Osteoblast (primary cell): Measurements from ENCODE around the gene CTNNA2. TPM values are rescaled to one million over a fixed set of nuclear protein-coding genes. Genes with fewer than 3 reads are reported as not detected.

Experiments
- DNase-seq: peaks from one replicate; pipeline ENCODE4 v3.0.0; 2011; ENCODE audit warnings: low spot score, mixed read lengths; ENCODE audit not compliant: insufficient read length; ENCODE audit errors: missing footprints
- H2AFZ ChIP-seq: 2 replicates; pipeline ENCODE4 v1.6.0; 2011; ENCODE audit warnings: mild to moderate bottlenecking, low read length
- H3K27ac ChIP-seq: 2 replicates; pipeline ENCODE4 v1.5.1; 2011; ENCODE audit warnings: mild to moderate bottlenecking, low read depth, low read length, moderate library complexity
- H3K27me3 ChIP-seq: 2 replicates; pipeline ENCODE4 v1.6.0; 2012; ENCODE audit warnings: mild to moderate bottlenecking, control low read depth, inconsistent platforms, low read length, moderate library complexity; ENCODE audit not compliant: insufficient read depth
- H3K36me3 ChIP-seq: 2 replicates; pipeline ENCODE4 v1.5.1; 2011; ENCODE audit warnings: mild to moderate bottlenecking, low read length, control low read depth, moderate library complexity; ENCODE audit not compliant: insufficient read depth
- H3K4me1 ChIP-seq: 2 replicates; pipeline ENCODE4 v1.5.1; 2011; ENCODE audit warnings: mild to moderate bottlenecking, low read length, control low read depth, moderate library complexity; ENCODE audit not compliant: insufficient read depth
- H3K4me2 ChIP-seq: 2 replicates; pipeline ENCODE4 v1.6.0; 2011; ENCODE audit warnings: mild to moderate bottlenecking, low read length; ENCODE audit not compliant: insufficient read depth
- H3K4me3 ChIP-seq: fragments of 200-600 bp; sonication (generic); 3 replicates; pipeline ENCODE4 v1.5.1; 2012; ENCODE audit warnings: mild to moderate bottlenecking, low read length, inconsistent platforms; ENCODE audit not compliant: insufficient read depth
- H3K79me2 ChIP-seq: 2 replicates; pipeline ENCODE4 v1.6.0; 2012; ENCODE audit warnings: mild to moderate bottlenecking, low read length, control low read depth, inconsistent platforms; ENCODE audit not compliant: insufficient read depth
- H3K9me3 ChIP-seq: 2 replicates; pipeline ENCODE4 v1.5.1; 2011; ENCODE audit warnings: low read depth, low read length, control low read depth
- H4K20me1 ChIP-seq: 2 replicates; pipeline ENCODE4 v1.6.0; 2012; ENCODE audit warnings: mild to moderate bottlenecking, low read length, control low read depth; ENCODE audit not compliant: insufficient read depth
- total RNA-seq: library from RNA; depleted of rRNA; stranded (reverse); fragments of >200 nt; gene quantifications from 2 replicates; pipeline ENCODE4 v1.2.3, GENCODE V29; 2012
- TF ChIP-seq, protein P1 (sequence below): IDR thresholded peaks from 2 replicates; pipeline ENCODE4 v1.5.1; 2011; ENCODE audit warnings: mild to moderate bottlenecking, low read depth, low read length, moderate library complexity; ENCODE audit errors: extremely low read depth

Gene CTNNA2
- total RNA-seq, 1 donor, result not detected

GRCh38 chr2:79971807-79972206 lies 459.0 kb downstream of the CTNNA2 start:
- Histone ChIP-seq H3K4me1 (no peaks in the 10 kb centered on the region), H3K4me2 (no peak overlapping the region), H3K79me2 (no peaks in the 10 kb centered on the region), H3K27me3 (no peaks in the 10 kb centered on the region), H4K20me1 (no peaks in the 10 kb centered on the region), H2AFZ (no peak overlapping the region), H3K27ac (no peak overlapping the region), H3K9me3 (peaks cover 2% of the 10 kb centered on the region), H3K4me3 (no peak overlapping the region), H3K36me3 (no peaks in the 10 kb centered on the region)
- TF ChIP-seq, protein P1, sequence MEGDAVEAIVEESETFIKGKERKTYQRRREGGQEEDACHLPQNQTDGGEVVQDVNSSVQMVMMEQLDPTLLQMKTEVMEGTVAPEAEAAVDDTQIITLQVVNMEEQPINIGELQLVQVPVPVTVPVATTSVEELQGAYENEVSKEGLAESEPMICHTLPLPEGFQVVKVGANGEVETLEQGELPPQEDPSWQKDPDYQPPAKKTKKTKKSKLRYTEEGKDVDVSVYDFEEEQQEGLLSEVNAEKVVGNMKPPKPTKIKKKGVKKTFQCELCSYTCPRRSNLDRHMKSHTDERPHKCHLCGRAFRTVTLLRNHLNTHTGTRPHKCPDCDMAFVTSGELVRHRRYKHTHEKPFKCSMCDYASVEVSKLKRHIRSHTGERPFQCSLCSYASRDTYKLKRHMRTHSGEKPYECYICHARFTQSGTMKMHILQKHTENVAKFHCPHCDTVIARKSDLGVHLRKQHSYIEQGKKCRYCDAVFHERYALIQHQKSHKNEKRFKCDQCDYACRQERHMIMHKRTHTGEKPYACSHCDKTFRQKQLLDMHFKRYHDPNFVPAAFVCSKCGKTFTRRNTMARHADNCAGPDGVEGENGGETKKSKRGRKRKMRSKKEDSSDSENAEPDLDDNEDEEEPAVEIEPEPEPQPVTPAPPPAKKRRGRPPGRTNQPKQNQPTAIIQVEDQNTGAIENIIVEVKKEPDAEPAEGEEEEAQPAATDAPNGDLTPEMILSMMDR, result no peak
- DNase-seq, result no peak

DNA sequence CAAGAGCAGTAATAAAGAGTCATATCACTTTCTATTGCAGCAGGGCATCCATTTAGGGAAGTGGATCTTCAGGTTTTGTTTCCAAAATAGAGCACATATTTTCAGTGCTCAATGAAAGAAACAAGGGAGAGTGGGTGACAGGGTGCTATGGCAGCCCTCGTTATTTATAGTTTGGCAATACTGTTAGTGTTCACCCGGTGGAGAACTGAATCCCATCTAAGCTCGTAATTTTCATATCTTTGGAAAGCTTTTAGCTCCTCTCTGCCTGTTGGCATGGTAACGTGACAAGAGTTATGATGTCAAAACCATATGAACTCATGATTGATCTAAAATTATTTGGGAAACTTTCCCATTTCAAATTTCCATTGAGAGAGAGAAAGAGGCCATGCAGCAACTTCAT lies 459.8 kb downstream of the CTNNA2 start:
- TF ChIP-seq, protein P1, result no peak
- Histone ChIP-seq H3K9me3 (peaks cover 2% of the 10 kb centered on the region), H3K4me3 (no peak overlapping the region), H3K36me3 (no peaks in the 10 kb centered on the region), H3K79me2 (no peaks in the 10 kb centered on the region), H3K4me2 (no peak overlapping the region), H3K4me1 (no peaks in the 10 kb centered on the region), H3K27ac (no peak overlapping the region), H3K27me3 (no peaks in the 10 kb centered on the region), H4K20me1 (no peaks in the 10 kb centered on the region), H2AFZ (no peak overlapping the region)
- no peak for DNase-seq

DNA sequence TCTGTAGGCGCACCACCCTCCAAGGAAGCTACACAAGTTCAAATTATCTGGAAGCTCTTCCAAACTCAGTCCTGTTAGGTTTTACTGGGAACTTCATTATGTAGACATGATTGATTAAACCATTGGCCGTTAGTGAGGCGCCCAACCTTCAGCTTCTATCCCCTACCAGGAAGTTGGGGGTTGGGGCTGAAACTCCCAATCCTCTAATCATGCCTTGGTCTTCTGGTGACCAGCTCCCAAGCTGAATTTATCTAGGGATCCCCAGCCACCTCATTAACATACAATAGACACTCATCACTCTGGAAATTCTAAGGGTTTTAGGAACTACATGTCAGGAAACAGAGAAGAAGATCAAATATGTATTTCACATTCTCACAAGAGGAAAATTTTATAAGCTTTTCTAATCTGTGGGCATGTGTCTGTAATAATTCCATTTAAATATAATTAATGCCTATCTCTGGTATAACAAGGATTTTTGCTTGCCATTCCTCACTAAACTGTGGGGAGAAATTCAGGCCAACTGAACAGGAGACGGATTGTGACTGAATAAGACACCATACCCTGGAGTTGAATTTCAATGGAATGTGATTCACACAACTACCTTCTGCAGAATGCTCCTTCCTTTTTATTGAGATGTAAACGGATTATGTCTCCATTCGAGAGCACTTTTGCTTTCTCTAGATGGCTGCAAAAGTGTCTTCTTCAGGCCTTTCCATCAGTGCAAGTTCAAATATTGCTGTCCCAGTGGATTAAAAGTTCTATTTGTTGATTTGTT lies 463.1 kb downstream of the CTNNA2 start:
- H4K20me1 ChIP-seq, result no peaks in the 10 kb centered on the region
- TF ChIP-seq, protein P1, result no peak
- H3K4me1 ChIP-seq, result no peaks in the 10 kb centered on the region

DNA sequence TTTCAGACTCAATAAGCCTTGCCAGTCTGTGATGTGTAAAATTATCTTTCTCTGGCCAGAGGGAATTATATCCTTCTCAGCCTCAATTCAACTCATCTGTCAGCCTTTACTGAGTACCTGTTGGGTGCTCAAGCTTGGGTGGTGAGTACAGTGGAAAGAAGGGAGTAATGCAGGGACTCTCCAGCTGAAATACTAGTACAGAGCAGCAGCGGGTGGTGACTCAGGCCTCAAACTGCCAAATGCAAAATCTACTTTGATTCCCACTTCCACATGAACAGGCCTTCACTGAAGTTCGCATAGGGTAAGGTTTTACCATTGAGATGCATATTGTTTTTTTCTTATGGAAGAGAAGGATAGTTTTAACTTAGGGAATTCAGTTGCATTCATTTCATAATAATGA lies 464.9 kb downstream of the CTNNA2 start:
- Histone ChIP-seq H3K27ac (no peak overlapping the region), H3K4me3 (no peak overlapping the region), H3K4me2 (no peak overlapping the region), H3K9me3 (no peaks in the 10 kb centered on the region), H3K4me1 (no peaks in the 10 kb centered on the region), H3K36me3 (no peaks in the 10 kb centered on the region), H2AFZ (no peak overlapping the region), H4K20me1 (no peaks in the 10 kb centered on the region), H3K79me2 (no peaks in the 10 kb centered on the region), H3K27me3 (no peaks in the 10 kb centered on the region)
- no peak for DNase-seq
- TF ChIP-seq, protein P1, result no peak

More for the DNA sequence above, 463.1 kb downstream of the CTNNA2 start:
- H3K27ac ChIP-seq, result no peak overlapping the region
- H3K36me3 ChIP-seq, result no peaks in the 10 kb centered on the region
- H3K9me3 ChIP-seq, result peaks cover 2% of the 10 kb centered on the region
- H3K4me3 ChIP-seq, result no peak overlapping the region
- no peaks in the 10 kb centered on the region for H3K79me2 ChIP-seq
- no peak for DNase-seq
- H3K27me3 ChIP-seq, result no peaks in the 10 kb centered on the region
- H2AFZ ChIP-seq, result no peak overlapping the region
- H3K4me2 ChIP-seq, result no peak overlapping the region
